Panc1 (cell line): ENCODE results near the gene MCM9. TPM values are rescaled to one million over a fixed set of nuclear protein-coding genes. Genes with fewer than 3 reads are reported as not detected.

Experiments used
- ATAC-seq: fragments of 200-7000 bp; cut with Tn5 transposase; 2 replicates; pipeline ENCODE4 v1.9.1; 2020; ENCODE audit warnings: mild to moderate bottlenecking, moderate library complexity
- BruUV-seq: library from RNA; stranded (reverse); fragments of 400-500 nt; replicated peaks from 2 replicates; lab custom pipeline; 2021; lab: Mats Ljungman, UMichigan
- CTCF ChIA-PET: fragments of 300-600 bp; sonication (Branson Sonifier 250); formaldehyde crosslinking; loops from one replicate; lab custom pipeline; 2022; ENCODE audit warnings: antibody characterized with exemption; lab: Charles Lee
- POLR2A ChIA-PET: fragments of 300-600 bp; sonication (Branson Sonifier 250); formaldehyde crosslinking; loops from one replicate; lab custom pipeline; 2022; ENCODE audit warnings: antibody characterized with exemption; lab: Charles Lee
- DNase-seq: peaks from one replicate; pipeline ENCODE4 v3.0.0-alpha.2; 2010; ENCODE audit warnings: low read depth, low spot score
- H3K27ac ChIP-seq: 2 replicates; pipeline ENCODE4 v1.5.1; 2011; ENCODE audit warnings: mild to moderate bottlenecking, low read length, inconsistent platforms
- H3K27me3 ChIP-seq: fragments of 200-500 bp; sonication (Bioruptor generic); 2 replicates; pipeline ENCODE4 v1.6.0; 2014; ENCODE audit warnings: low read length, inconsistent platforms; ENCODE audit not compliant: control insufficient read depth, insufficient read depth
- H3K36me3 ChIP-seq: fragments of 200-500 bp; sonication (Bioruptor generic); 2 replicates; pipeline ENCODE4 v1.5.1; 2014; ENCODE audit warnings: inconsistent platforms, mild to moderate bottlenecking, low read length, moderate library complexity; ENCODE audit not compliant: control insufficient read depth, insufficient read depth
- H3K4me1 ChIP-seq: 2 replicates; pipeline ENCODE4 v1.5.1; 2011; ENCODE audit warnings: inconsistent platforms, mild to moderate bottlenecking, low read length, moderate library complexity; ENCODE audit not compliant: control insufficient read depth, insufficient read depth
- H3K4me3 ChIP-seq, 2 experiments: 2 replicates each; pipeline ENCODE4 v1.5.1; 2011 to 2012; ENCODE audit warnings: low read depth in 2 of 2, low read length in 2 of 2, mild to moderate bottlenecking in 2 of 2, inconsistent platforms in 1 of 2, moderate library complexity in 1 of 2
- H3K9me3 ChIP-seq: fragments of 200-500 bp; sonication (Bioruptor generic); 2 replicates; pipeline ENCODE4 v1.5.1; 2014; ENCODE audit warnings: low read depth, mild to moderate bottlenecking, inconsistent platforms, low read length, moderate library complexity; ENCODE audit not compliant: control insufficient read depth, insufficient read depth
- CTCF ChIP-seq: fragments of 450-650 bp; IDR thresholded peaks from 2 replicates; pipeline ENCODE4 v1.5.1; 2017; ENCODE audit warnings: mild to moderate bottlenecking
- POLR2AphosphoS5 ChIP-seq: IDR thresholded peaks from 2 replicates; pipeline ENCODE4 v1.6.1; 2012; ENCODE audit warnings: mild to moderate bottlenecking, low read depth, low read length, moderate library complexity
- REST ChIP-seq, 2 experiments: IDR thresholded peaks; 2 replicates each; pipeline ENCODE4 v1.6.1; 2011 to 2012; ENCODE audit warnings: low read depth in 2 of 2, control low read depth in 1 of 2, low read length in 1 of 2, mild to moderate bottlenecking in 1 of 2, moderate library complexity in 1 of 2; ENCODE audit not compliant: insufficient read depth in 1 of 2
- SIN3A ChIP-seq: IDR thresholded peaks from 2 replicates; pipeline ENCODE4 v1.6.1; 2012; ENCODE audit warnings: low read depth, mild to moderate bottlenecking, low read length, moderate library complexity, borderline replicate concordance; ENCODE audit not compliant: insufficient read depth
- TCF7L2 ChIP-seq: IDR thresholded peaks from 2 replicates; pipeline ENCODE4 v1.6.1; 2011; ENCODE audit warnings: mild to moderate bottlenecking, low read depth, low read length, inconsistent platforms
- in situ Hi-C: cut with HindIII; loops from 2 replicates; pipeline ENCODE4 v1.10.0; 2016; ENCODE audit warnings: low sequenced_read_pairs, low pct_unique_long_range_greater_than_20kb
- intact Hi-C: fragments of 100-400 bp; cut with micrococcal nuclease; formaldehyde crosslinking; loops from one replicate; pipeline ENCODE4 v1.10.0; 2022; ENCODE audit not compliant: unreplicated experiment
- total RNA-seq: library from RNA; stranded (reverse); gene quantifications from one replicate; pipeline ENCODE4 v1.2.1, GENCODE V29; 2021; ENCODE audit not compliant: unreplicated experiment

The MCM9 gene
- total RNA-seq, 1 experiment from 2014 or later: 20.4 TPM

- BruUV-seq: no TSS peak
- in situ Hi-C loops: no loop called here
- H3K36me3 ChIP-seq: peaks cover 26% of the 10 kb centered on the region
- no peak for TF ChIP-seq SIN3A
- no peak for TF ChIP-seq POLR2AphosphoS5
- no peak for TF ChIP-seq REST (IDR thresholded peaks at IDR 0.05; ENCODE audit: insufficient read depth in 1 of 2, low read depth in 2 of 2, low read length in 1 of 2)
- no peak for TF ChIP-seq CTCF
- TF ChIP-seq TCF7L2: no peak
- ChIA-PET POLR2A (no interaction called here), CTCF (no interaction called here)
- peaks cover 13% of the 10 kb centered on the region; the same call in 1 of the 2 replicates for H3K4me1 ChIP-seq
- no peaks in the 10 kb centered on the region for H3K9me3 ChIP-seq
- H3K27ac ChIP-seq: no peak overlapping the region
- H3K27me3 ChIP-seq: no peaks in the 10 kb centered on the region
- DNase-seq (no peak), ATAC-seq (no peak)
- no peak overlapping the region for H3K4me3 ChIP-seq
- intact Hi-C loops: no loop called here
These were observed 4.3 kb downstream of the MCM9 start for GRCh38 chr6:118930680-118931079.

GRCh38 chr6:118923035-118923434 lies 11.9 kb downstream of the MCM9 start:
- intact Hi-C loops (no loop called here), in situ Hi-C loops (no loop called here)
- no TSS peak for BruUV-seq
- CTCF ChIA-PET: no interaction called here
- no peak for DNase-seq
- H3K9me3 ChIP-seq: no peaks in the 10 kb centered on the region
- POLR2A ChIA-PET: interaction anchor here (0.6 kb wide), 1 partner anchor 28 kb away, joined by 3 read pairs; no protein-coding TSS in a partner anchor
- H3K27ac ChIP-seq: no peak overlapping the region
- no peak for TF ChIP-seq REST (IDR thresholded peaks at IDR 0.05; ENCODE audit: insufficient read depth in 1 of 2, low read depth in 2 of 2, low read length in 1 of 2)
- no peak for TF ChIP-seq CTCF
- no peak for TF ChIP-seq TCF7L2
- no peak for TF ChIP-seq POLR2AphosphoS5
- no peak for TF ChIP-seq SIN3A
- peaks cover 39% of the 10 kb centered on the region for H3K36me3 ChIP-seq
- no peaks in the 10 kb centered on the region for H3K4me1 ChIP-seq
- H3K27me3 ChIP-seq: no peaks in the 10 kb centered on the region
- H3K4me3 ChIP-seq: no peak overlapping the region
- no peak for ATAC-seq
